ENCODE results near the gene SMIM35. TPM values are rescaled to one million over a fixed set of nuclear protein-coding genes. Genes with fewer than 3 reads are reported as not detected.
A peak's percentile ranks its signal among the peaks of the same experiment; 100 is the strongest.

Gene SMIM35
- total and polyA plus RNA-seq, 2 of the 13 experiments (the other 11 are each of a cell fraction or from before 2014, with no cell fraction given), result not detected

- TF ChIP-seq ZNF670 (CRISPR knock-in tag; IDR thresholded peaks at IDR 0.05; ENCODE audit: borderline replicate concordance), result no peak
- peak; percentile 80 for TF ChIP-seq HNF4G (IDR thresholded peaks at IDR 0.05; ENCODE audit: borderline replicate concordance, low read depth, low read length)
- no peak for TF ChIP-seq HNF4G (CRISPR knock-in tag; IDR thresholded peaks at IDR 0.05; ENCODE audit: borderline replicate concordance, low read depth)
- TF ChIP-seq CBFB (CRISPR knock-in tag; IDR thresholded peaks at IDR 0.05), result peak; percentile 93
- no peak for TF ChIP-seq GLI4 (CRISPR knock-in tag; IDR thresholded peaks at IDR 0.05; ENCODE audit: borderline replicate concordance)
- no peak for TF ChIP-seq MLLT10 (CRISPR knock-in tag; IDR thresholded peaks at IDR 0.05)
- TF ChIP-seq RXRB (CRISPR knock-in tag; IDR thresholded peaks at IDR 0.05; ENCODE audit: borderline replicate concordance), result peak; percentile 68; the same call in 1 of the 2 replicates
- peak; percentile 85 for TF ChIP-seq SKIL (CRISPR knock-in tag; IDR thresholded peaks at IDR 0.05; ENCODE audit: borderline replicate concordance)
- peak; percentile 45; the same call in 1 of the 2 replicates for TF ChIP-seq ZFY (CRISPR knock-in tag; IDR thresholded peaks at IDR 0.05)
- no peak for TF ChIP-seq ZNF678 (CRISPR knock-in tag; IDR thresholded peaks at IDR 0.05)
- no peak for TF ChIP-seq ZNF850 (CRISPR knock-in tag; conservative IDR thresholded peaks at IDR 0.05)
- TF ChIP-seq CEBPB (IDR thresholded peaks at IDR 0.05; ENCODE audit: borderline replicate concordance, low read depth, low read length), result no peak
- TF ChIP-seq SOX5 (CRISPR knock-in tag; IDR thresholded peaks at IDR 0.05; ENCODE audit: borderline replicate concordance), result peak; percentile 73
- TF ChIP-seq FOSL2 (CRISPR knock-in tag; IDR thresholded peaks at IDR 0.05), result peak; percentile 29; the same call in 1 of the 2 replicates
- TF ChIP-seq ZNF224 (CRISPR knock-in tag; IDR thresholded peaks at IDR 0.05), result no peak
- no peak for TF ChIP-seq FOXP1 (IDR thresholded peaks at IDR 0.05)
- 0 out of 2 replicates have a peak, but pooled peaks have one; percentile 8 for TF ChIP-seq FOXP1 (CRISPR knock-in tag; IDR thresholded peaks at IDR 0.05)
- TF ChIP-seq ZMYM3 (CRISPR knock-in tag; IDR thresholded peaks at IDR 0.05), result peak; percentile 52
- TF ChIP-seq GFI1 (CRISPR knock-in tag; IDR thresholded peaks at IDR 0.05; ENCODE audit: borderline replicate concordance), result peak; percentile 79
- no peak for TF ChIP-seq ZBTB34 (CRISPR knock-in tag; IDR thresholded peaks at IDR 0.05)
- no peak for TF ChIP-seq PHF20 (CRISPR knock-in tag; IDR thresholded peaks at IDR 0.05)
- peak; percentile 94 for TF ChIP-seq RXRA (CRISPR knock-in tag; IDR thresholded peaks at IDR 0.05)
- no peak for TF ChIP-seq MXD1 (CRISPR knock-in tag; IDR thresholded peaks at IDR 0.05)
- peak; percentile 24; the same call in 1 of the 2 replicates for TF ChIP-seq FOXA3 (CRISPR knock-in tag; IDR thresholded peaks at IDR 0.05)
- TF ChIP-seq ESRRA (CRISPR knock-in tag; IDR thresholded peaks at IDR 0.05; ENCODE audit: low read depth), result 0 out of 2 replicates have a peak, but pooled peaks have one; percentile 25
- peak; percentile 94 for TF ChIP-seq NR2F2 (IDR thresholded peaks at IDR 0.05; ENCODE audit: borderline replicate concordance, low read depth)
- 0 out of 2 replicates have a peak, but pooled peaks have one; percentile 6 for TF ChIP-seq MED1 (CRISPR knock-in tag; IDR thresholded peaks at IDR 0.05)
- no peak for TF ChIP-seq TARDBP (CRISPR knock-in tag; IDR thresholded peaks at IDR 0.05)
- peak; percentile 83 for TF ChIP-seq HNF4A (CRISPR knock-in tag; IDR thresholded peaks at IDR 0.05)
These were observed 6.3 kb upstream of the SMIM35 start (continued) for GRCh38 chr11:118092907-118093571.
